ENCODE data around the gene CAMTA1.

CAMTA1 gene

DNA sequence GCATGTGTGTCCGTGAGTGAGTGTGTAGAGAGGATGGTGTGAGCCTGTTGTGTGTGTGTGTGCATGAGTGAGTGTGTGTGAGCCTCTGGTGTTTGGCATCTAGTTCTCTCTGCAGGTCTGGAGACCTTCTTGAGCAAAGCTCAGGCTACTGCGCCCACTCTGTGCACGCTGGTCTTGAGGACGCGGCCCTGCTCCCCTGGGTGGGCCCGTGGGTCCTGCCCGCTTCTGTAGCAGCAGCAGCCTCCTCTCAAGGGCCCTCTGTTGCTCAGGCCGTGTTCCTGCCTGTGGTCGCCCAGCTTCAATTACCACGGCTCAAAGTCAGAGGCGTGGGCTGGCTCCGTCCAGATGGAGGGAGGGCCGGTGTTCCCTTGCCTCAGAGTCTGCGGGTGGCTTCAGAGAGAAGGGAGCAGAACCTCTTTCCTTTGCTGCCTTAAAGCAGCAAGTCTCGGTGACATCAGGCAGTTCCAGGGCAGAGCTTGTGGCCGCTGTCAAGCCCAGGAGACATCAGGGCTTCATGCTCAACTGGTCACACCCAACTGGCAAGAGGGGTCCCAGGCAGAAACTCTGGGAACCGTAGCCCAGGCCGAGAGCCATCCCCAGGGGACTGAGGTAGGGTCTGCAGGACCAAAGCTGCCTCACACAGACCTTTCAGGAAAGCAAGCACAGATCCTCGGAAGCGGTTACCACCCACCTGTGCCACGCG lies 715.3 kb downstream of the CAMTA1 start:
- Histone ChIP-seq H3K9me3 (ENCODE audit: severe bottlenecking) (no peaks in the 10 kb centered on the region), H3K27ac (ENCODE audit: poor library complexity, severe bottlenecking) (no peak overlapping the region), H3K4me1 (ENCODE audit: insufficient read depth, poor library complexity, severe bottlenecking) (no peaks in the 10 kb centered on the region), H3K27me3 (ENCODE audit: insufficient read depth, poor library complexity, severe bottlenecking) (no peaks in the 10 kb centered on the region), H3K4me3 (ENCODE audit: severe bottlenecking) (no peak overlapping the region), H3K36me3 (ENCODE audit: low read depth) (no peaks in the 10 kb centered on the region)
- TF ChIP-seq CTCF (IDR thresholded peaks at IDR 0.05; ENCODE audit: poor library complexity, severe bottlenecking), result no peak
- DNase-seq (ENCODE audit: low spot score), result no peak
- ATAC-seq (ENCODE audit: low read depth), result no peak

DNA sequence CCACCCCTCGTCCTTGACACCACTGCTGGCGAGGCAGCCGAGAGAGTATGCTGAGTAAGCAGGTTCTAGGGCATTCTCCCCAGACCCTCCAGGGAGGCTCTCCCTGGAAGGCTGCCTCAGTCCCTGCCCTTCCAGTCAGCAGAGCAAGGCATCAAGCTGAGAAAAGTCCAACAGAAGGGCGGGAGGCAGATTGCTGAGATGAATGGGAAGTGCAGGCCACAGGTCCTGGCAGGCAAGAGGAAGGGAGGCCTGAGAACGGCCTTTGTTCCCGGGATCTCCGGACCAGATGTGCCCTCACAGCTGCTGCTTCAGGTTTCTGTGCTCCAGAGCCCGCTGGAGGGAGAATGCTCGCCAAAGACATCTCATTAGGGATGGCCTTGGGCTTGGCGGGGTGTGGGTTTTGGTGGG lies 715.8 kb downstream of the CAMTA1 start:
- TF ChIP-seq CTCF (IDR thresholded peaks at IDR 0.05; ENCODE audit: poor library complexity, severe bottlenecking), result no peak
- no peak for ATAC-seq (ENCODE audit: low read depth)
- Histone ChIP-seq H3K4me1 (ENCODE audit: insufficient read depth, poor library complexity, severe bottlenecking) (no peaks in the 10 kb centered on the region), H3K4me3 (ENCODE audit: severe bottlenecking) (no peak overlapping the region), H3K36me3 (ENCODE audit: low read depth) (no peaks in the 10 kb centered on the region), H3K27me3 (ENCODE audit: insufficient read depth, poor library complexity, severe bottlenecking) (no peaks in the 10 kb centered on the region), H3K9me3 (ENCODE audit: severe bottlenecking) (no peaks in the 10 kb centered on the region), H3K27ac (ENCODE audit: poor library complexity, severe bottlenecking) (no peak overlapping the region)
- DNase-seq (ENCODE audit: low spot score), result no peak

- DNase-seq (ENCODE audit: low spot score) (no peak), ATAC-seq (ENCODE audit: low read depth) (no peak)
- Histone ChIP-seq H3K36me3 (ENCODE audit: low read depth) (no peaks in the 10 kb centered on the region), H3K4me3 (ENCODE audit: severe bottlenecking) (no peak overlapping the region), H3K9me3 (ENCODE audit: severe bottlenecking) (no peaks in the 10 kb centered on the region), H3K4me1 (ENCODE audit: insufficient read depth, poor library complexity, severe bottlenecking) (no peaks in the 10 kb centered on the region), H3K27me3 (ENCODE audit: insufficient read depth, poor library complexity, severe bottlenecking) (no peaks in the 10 kb centered on the region), H3K27ac (ENCODE audit: poor library complexity, severe bottlenecking) (no peak overlapping the region)
- TF ChIP-seq CTCF (IDR thresholded peaks at IDR 0.05; ENCODE audit: poor library complexity, severe bottlenecking), result no peak
Measured at GRCh38 chr1:7501723-7502603, 716.7 kb downstream of the CAMTA1 start.

DNA sequence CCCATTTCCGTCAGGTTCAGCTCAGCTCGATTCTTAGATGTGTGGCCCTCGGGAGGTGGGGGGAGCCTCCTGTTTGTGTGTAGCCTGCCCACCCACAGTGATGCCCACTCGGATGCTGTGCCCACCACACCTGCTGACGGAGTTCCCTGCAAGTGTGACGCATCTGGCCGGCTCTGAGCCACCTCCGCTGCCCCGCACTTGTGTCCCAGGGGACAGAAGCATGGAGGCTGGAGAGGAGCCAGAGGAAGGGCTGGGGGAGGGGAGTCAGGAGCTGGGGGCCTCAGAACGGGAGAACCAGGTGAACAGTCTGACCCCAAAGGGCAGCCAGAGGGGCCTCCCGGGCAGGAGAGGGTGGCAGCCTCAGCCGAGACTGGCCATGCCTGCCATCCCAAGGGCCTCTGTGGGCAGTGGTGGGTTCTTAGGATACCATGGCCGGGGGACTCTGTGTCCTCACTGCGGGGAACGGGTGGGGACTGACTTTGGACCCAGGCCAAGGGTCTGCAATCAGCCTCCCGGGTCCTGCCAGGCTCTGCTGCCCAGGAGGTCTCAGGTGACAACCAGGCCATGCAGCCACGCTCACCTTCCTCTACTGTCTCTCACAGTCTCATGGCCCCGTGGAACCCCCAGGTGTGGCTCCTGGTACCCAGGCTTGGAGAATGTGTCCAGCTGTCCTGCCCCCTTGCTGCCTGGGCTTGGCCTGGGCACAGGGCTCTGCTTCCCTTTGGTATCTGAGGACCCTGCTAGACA lies 718.6 kb downstream of the CAMTA1 start:
- no peak overlapping the region for H3K4me3 ChIP-seq (ENCODE audit: severe bottlenecking)
- ATAC-seq (ENCODE audit: low read depth), result no peak
- no peaks in the 10 kb centered on the region for H3K9me3 ChIP-seq (ENCODE audit: severe bottlenecking)
- H3K36me3 ChIP-seq (ENCODE audit: low read depth), result no peaks in the 10 kb centered on the region
- no peak for TF ChIP-seq CTCF (IDR thresholded peaks at IDR 0.05; ENCODE audit: poor library complexity, severe bottlenecking)
- no peak for DNase-seq (ENCODE audit: low spot score)
- no peak overlapping the region for H3K27ac ChIP-seq (ENCODE audit: poor library complexity, severe bottlenecking)
- H3K4me1 ChIP-seq (ENCODE audit: insufficient read depth, poor library complexity, severe bottlenecking), result peaks cover 3% of the 10 kb centered on the region
- H3K27me3 ChIP-seq (ENCODE audit: insufficient read depth, poor library complexity, severe bottlenecking), result no peaks in the 10 kb centered on the region

Measured in RWPE2 (cell line).